ENCODE measurements around the gene ANGPTL8. TPM values are rescaled to one million over a fixed set of nuclear protein-coding genes. Genes with fewer than 3 reads are reported as not detected.

The ANGPTL8 gene
- total RNA-seq, 2 donors from 2014 or later, result not detected

DNA sequence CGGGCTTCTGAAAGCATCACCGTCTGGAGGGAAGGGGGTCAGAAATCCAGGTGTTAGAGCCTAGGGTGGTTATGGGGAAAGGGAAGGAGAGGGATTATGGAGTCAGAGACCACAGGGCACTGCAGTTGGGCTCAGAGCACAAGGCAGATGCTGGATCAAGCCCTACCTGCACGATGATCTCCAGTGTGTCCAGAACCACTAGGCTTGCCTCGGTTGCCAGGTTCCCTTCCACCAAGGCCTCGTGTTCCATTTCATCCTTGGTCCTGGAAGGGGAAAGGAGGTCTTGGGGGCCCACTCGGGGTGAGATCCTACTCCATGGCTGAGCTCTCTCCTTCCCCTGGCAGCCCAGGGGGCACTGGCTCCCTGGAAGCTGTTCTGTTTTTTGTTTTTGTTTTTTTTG is 25.0 kb upstream of the ANGPTL8 start:
- no peak overlapping the region for H3K4me3 ChIP-seq
- no peaks in the 10 kb centered on the region for H3K9me3 ChIP-seq
- DNase-seq (ENCODE audit: low spot score) (no peak), ATAC-seq (ENCODE audit: insufficient number of reproducible peaks, low FRiP score, low read depth) (no peak)
- no peak overlapping the region for H3K27ac ChIP-seq
- no peaks in the 10 kb centered on the region for H3K27me3 ChIP-seq (replicated peaks; ENCODE audit: insufficient read depth)
- peaks cover 9% of the 10 kb centered on the region for H3K36me3 ChIP-seq
- TF ChIP-seq, protein P1, sequence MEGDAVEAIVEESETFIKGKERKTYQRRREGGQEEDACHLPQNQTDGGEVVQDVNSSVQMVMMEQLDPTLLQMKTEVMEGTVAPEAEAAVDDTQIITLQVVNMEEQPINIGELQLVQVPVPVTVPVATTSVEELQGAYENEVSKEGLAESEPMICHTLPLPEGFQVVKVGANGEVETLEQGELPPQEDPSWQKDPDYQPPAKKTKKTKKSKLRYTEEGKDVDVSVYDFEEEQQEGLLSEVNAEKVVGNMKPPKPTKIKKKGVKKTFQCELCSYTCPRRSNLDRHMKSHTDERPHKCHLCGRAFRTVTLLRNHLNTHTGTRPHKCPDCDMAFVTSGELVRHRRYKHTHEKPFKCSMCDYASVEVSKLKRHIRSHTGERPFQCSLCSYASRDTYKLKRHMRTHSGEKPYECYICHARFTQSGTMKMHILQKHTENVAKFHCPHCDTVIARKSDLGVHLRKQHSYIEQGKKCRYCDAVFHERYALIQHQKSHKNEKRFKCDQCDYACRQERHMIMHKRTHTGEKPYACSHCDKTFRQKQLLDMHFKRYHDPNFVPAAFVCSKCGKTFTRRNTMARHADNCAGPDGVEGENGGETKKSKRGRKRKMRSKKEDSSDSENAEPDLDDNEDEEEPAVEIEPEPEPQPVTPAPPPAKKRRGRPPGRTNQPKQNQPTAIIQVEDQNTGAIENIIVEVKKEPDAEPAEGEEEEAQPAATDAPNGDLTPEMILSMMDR (IDR thresholded peaks at IDR 0.05), result no peak
- H3K4me1 ChIP-seq (ENCODE audit: control insufficient read depth in 1 of 2, low read depth in 2 of 2), result no peaks in the 10 kb centered on the region

DNA sequence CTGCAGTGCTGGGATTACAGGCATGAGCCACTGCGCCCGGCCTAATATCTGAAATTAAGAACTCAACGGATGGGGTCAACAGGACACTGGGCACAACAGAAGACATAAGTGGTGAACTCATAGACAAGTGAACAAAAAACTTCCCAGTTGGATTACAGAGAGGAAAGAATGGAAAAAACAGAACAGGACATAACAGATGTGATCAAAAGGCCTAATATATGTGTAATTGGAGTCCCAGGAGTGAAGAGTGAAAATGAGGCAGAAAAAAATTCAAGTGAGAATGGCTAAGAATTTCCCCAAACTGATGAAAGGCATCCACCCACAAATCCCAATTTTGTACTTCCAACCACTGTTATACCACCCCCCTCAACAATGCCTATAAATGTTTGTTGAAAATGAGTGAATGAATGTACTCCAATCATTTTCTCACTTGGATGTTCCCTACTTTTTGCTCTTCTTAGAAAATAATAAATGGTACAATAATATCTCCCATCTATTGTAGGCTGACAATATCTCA is 18.3 kb upstream of the ANGPTL8 start:
- H3K27me3 ChIP-seq (replicated peaks; ENCODE audit: insufficient read depth), result no peaks in the 10 kb centered on the region
- DNase-seq (ENCODE audit: low spot score) (no peak), ATAC-seq (ENCODE audit: insufficient number of reproducible peaks, low FRiP score, low read depth) (no peak)
- TF ChIP-seq, protein P1 (IDR thresholded peaks at IDR 0.05), result no peak
- H3K27ac ChIP-seq, result no peak overlapping the region
- H3K36me3 ChIP-seq, result peaks cover 39% of the 10 kb centered on the region
- no peaks in the 10 kb centered on the region for H3K4me1 ChIP-seq (ENCODE audit: control insufficient read depth in 1 of 2, low read depth in 2 of 2)
- H3K9me3 ChIP-seq, result peaks cover 5% of the 10 kb centered on the region
- H3K4me3 ChIP-seq, result no peak overlapping the region

DNA sequence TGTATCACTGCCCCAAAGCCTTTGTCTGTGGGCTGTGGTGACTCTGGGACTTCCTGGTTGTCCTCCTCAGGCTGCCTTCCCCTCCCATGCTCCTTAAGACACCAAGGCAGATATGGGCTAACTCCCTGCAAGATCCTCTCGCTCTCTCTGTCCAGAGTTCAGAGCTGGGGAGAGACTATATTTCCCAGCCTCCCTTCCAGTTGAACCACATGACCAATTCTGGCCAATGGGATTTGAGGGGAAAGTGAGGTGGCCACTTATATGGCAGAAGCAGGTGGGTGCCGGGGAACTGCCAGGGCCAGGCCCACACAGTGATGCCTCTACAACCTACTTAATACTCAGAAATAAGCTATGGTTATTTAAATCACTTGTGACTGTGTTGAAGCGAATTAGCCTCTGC is 16.2 kb upstream of the ANGPTL8 start:
- no peaks in the 10 kb centered on the region for H3K27me3 ChIP-seq (replicated peaks; ENCODE audit: insufficient read depth)
- no peaks in the 10 kb centered on the region for H3K4me1 ChIP-seq (ENCODE audit: control insufficient read depth in 1 of 2, low read depth in 2 of 2)
- TF ChIP-seq, protein P1 (IDR thresholded peaks at IDR 0.05), result no peak
- peaks cover 5% of the 10 kb centered on the region for H3K9me3 ChIP-seq
- peaks cover 30% of the 10 kb centered on the region for H3K36me3 ChIP-seq
- no peak overlapping the region for H3K4me3 ChIP-seq
- ATAC-seq (ENCODE audit: insufficient number of reproducible peaks, low FRiP score, low read depth), result no peak
- H3K27ac ChIP-seq, result no peak overlapping the region
- no peak for DNase-seq (ENCODE audit: low spot score)

DNA sequence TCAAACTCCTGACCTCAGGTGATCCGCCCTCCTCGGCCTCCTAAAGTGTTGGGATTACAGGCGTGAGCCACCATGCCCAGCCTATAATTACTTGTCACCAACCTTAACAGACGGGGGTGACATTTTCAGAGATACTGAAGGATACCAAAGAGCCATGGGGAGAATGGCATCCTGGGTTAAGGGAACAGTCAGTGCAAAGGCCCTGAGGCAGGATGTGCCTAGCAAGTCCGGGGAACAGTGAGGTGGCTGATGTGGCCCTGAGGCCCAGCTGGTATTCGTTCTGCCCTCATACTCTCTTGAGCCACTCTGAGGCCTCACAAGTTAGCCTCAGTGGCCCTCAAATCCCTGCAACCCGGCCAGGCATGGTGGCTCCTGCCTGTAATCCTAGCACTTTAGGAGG is 15.0 kb upstream of the ANGPTL8 start:
- Histone ChIP-seq H3K4me3 (no peak overlapping the region), H3K9me3 (peaks cover 5% of the 10 kb centered on the region), H3K27ac (no peak overlapping the region), H3K36me3 (peaks cover 30% of the 10 kb centered on the region), H3K4me1 (ENCODE audit: control insufficient read depth in 1 of 2, low read depth in 2 of 2) (no peaks in the 10 kb centered on the region), H3K27me3 (replicated peaks; ENCODE audit: insufficient read depth) (no peaks in the 10 kb centered on the region)
- DNase-seq (ENCODE audit: low spot score), result no peak
- TF ChIP-seq, protein P1 (IDR thresholded peaks at IDR 0.05), result no peak
- no peak for ATAC-seq (ENCODE audit: insufficient number of reproducible peaks, low FRiP score, low read depth)

DNA sequence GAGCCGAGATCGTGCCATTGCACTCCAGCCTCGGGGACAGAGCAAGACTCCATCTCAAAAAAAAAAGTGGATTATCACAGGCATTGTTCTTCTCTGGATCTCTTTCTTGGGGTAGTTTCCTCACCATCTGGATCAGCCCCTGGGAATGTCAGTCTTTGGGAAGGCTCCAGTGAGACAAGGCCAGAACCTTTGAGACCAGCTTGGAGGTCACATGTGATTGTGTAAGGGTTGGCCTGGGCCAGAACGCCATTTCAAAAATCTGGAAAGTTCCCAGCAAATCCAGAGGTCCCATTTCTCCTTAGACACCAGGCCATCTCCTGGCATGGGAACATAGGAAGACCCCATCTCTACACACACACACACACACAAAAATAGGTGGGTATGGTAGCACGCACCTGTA is 14.2 kb upstream of the ANGPTL8 start:
- H3K4me1 ChIP-seq (ENCODE audit: control insufficient read depth in 1 of 2, low read depth in 2 of 2), result no peaks in the 10 kb centered on the region
- H3K9me3 ChIP-seq, result peaks cover 5% of the 10 kb centered on the region
- H3K27ac ChIP-seq, result no peak overlapping the region
- ATAC-seq (ENCODE audit: insufficient number of reproducible peaks, low FRiP score, low read depth), result no peak
- no peak overlapping the region for H3K4me3 ChIP-seq
- peaks cover 30% of the 10 kb centered on the region for H3K36me3 ChIP-seq
- TF ChIP-seq, protein P1 (IDR thresholded peaks at IDR 0.05), result no peak
- H3K27me3 ChIP-seq (replicated peaks; ENCODE audit: insufficient read depth), result no peaks in the 10 kb centered on the region
- DNase-seq (ENCODE audit: low spot score), result no peak

Data from thoracic aorta (tissue), 2 donors.